Esophagus squamous epithelium (tissue), 4 donors: ENCODE results near the gene DNAH10.

ENCODE experiments used
- CTCF ChIP-seq, 6 experiments: fragments of 450-650 bp in 4 of 6; fragments of 200-600 bp in 2 of 6; sonication (generic) in 2 of 6; IDR thresholded peaks; one replicate each; pipeline ENCODE4 v1.5.1; 2016 to 2019; ENCODE audit warnings: antibody characterized with exemption in 6 of 6, mild to moderate bottlenecking in 4 of 6, moderate library complexity in 4 of 6
- POLR2A ChIP-seq, 4 donors: fragments of 450-650 bp; IDR thresholded peaks; one replicate each; pipeline ENCODE4 v1.6.1; 2017; ENCODE audit warnings: antibody characterized with exemption in 4 of 4, mild to moderate bottlenecking in 4 of 4, moderate library complexity in 3 of 4

- TF ChIP-seq CTCF (IDR thresholded peaks at IDR 0.05) (no peak), POLR2A (IDR thresholded peaks at IDR 0.05) (no peak)
Measured at GRCh38 chr12:123910761-123911193, 148.7 kb downstream of the DNAH10 start.
